ENCODE data around the gene DIPK1A.
A peak's percentile ranks its signal among the peaks of the same experiment; 100 is the strongest.
"Not testable (repeated sequence)": the region's sequence is repeated elsewhere in the genome, so short reads cannot be mapped to it uniquely, and the experiment has no call there.

DIPK1A gene

DNA sequence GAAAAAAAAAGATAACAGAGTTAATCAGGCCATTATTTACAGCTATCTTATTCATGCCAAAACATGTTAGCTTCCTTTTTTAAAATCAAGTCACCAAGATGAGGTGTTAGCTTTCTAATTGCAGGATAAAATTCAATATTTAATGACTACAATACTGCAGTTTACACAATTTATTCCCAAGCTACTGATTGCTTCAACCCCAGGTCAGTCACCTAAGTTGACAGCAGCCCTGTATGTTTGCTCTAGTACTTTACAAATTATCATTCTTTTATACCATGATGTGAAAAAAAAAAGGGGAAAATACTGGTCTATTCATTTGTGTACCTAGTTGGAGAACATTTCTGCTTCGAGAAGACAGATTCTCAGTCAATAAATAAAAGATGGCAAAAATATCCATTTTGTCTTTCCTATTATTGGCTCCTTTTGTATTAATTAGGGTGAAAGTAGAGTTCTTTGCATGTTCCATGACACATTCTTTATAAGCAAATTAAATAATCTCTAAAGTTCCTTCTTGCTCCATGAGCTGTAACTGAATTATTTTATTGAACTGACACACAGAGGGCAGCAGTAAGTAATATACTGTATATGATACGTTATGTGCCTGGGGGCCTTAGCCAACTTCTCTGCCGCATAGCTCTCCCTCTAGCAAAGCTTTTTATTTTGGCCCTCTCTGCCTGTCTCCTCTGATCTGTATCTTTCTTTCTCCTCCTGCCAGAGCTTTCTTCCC, 48.0 kb downstream of the DIPK1A start:
- no peak for DNase-seq

DNA sequence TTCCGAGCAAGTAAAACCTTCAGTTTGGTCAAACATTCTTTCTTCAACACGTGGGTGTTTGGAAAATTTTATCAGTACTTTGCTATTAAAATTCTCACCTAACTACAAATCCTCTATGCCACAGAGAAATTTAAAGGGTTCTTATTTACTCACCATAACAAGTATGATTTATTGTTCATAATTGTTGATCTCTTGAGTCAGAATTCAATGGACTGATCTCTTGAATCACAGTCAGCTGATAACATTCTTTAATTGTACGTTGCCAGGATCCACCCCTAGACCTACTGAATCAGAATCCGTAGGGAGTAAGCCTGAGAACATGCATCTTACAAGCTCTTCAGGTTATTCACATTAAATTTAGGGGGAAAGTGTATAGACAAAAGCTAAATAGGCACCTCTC, 51.2 kb downstream of the DIPK1A start:
- no peak for DNase-seq

DNA sequence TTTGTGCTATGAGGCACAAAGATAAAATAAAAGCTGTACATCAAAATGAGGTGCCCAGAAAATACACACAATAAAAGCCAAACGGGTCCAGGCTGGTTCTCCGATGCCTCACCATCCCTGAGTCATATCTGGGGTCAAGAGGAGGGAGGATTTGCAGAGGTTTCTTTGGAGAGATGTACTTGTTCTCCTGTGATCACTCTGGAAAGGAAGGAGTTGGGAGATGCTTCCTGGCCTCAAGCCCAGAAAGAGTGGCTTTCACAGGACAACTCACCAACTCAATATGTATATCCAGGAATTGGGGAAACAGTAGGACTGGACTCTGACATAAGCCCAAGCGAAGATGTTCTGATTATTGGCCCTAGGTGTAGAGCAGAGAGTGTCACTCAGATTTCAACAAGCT, 51.9 kb downstream of the DIPK1A start:
- DNase-seq: no peak

DNA sequence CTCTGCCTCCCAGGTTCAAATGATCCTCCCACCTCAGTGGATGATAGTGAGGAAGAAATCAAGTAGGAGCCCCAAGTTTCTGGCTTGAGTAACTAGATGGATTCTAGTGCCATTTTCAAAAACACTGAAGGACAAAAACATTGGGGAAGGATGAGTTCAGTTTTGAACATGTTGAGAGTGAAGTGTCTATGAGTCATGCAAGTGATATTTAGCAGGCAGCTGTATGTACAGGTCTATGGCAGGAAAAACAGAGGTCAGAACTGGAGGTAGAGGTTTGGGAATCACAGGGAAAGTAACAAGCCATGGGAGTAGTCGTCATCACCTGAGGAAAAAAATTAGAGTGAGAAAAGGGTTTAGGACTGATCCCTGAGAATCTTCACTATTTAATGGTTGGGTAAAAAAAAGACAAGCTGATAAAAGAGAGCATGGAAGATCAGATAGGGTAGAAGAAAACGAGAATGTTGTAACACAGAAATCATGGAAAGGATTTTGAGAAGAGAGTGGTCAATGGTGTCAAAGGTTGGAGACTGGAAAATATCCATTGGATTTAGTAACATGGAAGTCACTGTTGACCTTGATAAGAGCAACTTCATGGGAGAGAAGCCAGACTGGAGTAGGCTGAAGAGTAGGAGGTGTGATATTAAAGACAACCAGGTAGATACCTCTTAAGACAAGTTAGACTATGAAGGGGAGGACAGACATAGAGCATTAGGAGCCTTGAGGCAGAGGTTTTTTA, 53.1 kb downstream of the DIPK1A start:
- DNase-seq: no peak

DNA sequence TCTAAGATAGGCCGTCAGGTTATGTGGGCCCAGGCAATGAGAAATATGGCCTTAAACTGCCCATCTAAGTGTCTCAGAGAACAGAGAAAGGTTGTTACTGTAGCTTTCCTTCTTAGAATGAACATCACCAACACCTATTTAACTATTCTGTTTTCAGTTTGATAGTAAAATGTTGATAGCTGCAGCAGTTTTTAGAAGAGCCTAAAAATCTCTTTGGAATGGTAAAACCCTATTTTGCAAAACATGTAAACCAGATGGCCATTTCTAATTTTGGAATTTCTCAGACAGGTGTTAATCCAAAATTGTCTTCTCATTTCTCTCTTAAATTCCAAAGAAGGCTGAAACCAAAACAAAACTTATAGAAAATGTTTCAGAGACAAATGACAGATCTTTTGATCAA, 57.5 kb downstream of the DIPK1A start:
- no peak for DNase-seq

DNA sequence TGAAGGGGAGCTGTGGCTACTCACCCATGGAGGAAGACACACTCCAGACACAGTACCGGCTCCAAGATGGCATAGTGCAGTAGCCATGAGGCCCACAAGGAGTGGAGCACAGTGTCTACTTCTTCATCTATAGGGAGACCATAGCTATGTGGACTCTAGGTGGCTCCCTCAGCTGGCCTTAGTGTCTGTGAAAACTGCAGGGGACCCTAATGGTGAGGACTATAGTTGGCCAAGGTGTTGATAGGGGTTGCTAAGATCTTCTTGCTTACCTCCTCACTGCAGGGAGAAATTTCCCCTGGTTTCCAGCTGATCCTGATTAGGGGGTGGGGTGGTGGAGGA, 58.9 kb downstream of the DIPK1A start:
- DNase-seq: no peak

DNA sequence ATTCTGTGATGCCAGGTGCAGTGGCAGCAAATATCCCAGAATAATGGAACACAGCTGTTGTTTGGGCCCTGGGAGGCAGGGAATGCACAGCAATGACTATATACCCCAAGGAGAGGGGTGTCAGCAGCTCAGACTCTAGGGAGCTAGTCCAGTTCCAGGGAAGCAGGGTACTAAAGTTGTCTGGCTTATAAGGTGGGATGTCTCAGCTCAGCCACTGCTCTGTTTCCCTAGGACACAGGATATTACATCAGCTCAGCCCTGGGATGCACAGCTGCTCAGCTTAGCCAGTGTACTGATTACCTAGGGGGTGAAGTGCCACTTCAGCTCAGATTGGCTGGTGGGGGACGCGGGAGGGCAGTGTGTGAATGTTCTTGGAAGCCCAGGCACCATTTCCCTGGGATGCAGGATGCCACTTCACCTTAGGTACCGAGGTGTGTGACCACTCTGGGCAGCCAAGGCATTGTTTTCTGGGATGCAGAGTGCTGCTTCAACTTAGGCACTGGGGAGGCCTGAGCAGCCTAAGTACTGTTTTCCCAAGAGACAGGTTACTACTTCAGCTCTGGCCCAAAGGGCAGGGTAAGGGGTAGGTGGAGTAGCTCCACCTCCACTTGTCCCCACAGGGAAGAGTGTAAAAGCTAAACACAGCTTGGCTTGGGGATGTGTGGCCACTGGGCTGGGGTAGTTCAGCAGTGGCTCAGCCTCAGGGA, 59.4 kb downstream of the DIPK1A start:
- DNase-seq: no peak

DNA sequence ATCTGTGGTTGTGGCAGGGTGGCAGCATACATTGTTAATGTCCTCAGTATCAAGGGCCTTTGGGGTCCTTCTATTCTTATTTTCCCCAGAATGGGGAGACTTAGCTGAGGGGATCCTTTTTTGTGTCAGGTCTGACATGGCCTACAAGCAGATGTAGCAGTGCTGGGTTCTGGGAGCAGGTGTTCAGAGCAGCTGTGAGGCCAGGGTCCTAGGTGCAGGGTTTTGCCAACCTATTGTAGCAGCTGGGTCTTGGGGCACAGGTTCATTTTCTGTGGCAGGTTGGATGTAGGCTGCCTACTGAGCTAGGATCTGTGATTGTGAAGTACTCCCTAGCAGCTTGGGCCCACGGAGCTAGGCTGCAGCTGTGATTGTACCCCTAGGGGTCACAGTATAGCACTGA, 60.1 kb downstream of the DIPK1A start:
- no peak for DNase-seq

DNA sequence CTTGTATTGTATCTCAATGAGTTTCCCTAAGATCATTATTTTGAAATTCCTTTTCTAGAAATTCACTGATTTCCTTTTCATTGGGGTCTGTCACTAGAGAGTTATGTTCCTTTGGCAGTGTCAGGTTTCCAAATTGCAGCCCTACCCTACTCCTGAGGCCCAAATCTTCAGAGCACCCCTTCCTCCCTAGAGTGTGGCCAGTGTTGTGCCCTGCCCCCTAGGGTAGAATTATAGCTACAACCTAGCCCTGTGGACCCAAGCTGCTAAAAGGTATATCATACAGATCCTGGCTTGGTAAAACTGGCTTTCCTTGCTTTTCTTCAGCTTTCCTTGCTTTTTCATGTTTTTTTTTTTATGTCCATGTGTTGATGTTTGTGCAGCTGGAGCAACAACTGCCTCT, 60.7 kb downstream of the DIPK1A start:
- no peak for DNase-seq

DNA sequence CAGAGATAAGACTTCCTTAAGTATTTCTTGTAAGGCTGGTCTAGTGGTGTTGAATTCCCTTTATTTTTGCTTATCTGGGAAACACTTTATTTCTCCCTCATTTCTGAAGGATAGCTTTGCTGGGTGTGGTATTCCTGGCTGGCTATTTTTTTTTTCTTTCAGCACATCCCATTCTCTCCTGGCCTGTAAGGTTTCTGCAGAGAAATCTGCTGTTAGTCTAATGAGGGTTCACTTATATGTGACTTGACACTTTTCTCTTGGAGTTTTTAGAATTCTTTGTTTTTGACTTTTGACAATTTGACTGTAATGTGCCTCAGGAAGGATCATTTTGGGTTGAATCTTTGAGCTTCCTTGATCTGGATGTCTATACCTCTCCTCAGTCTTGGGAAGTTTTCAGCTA, 61.5 kb downstream of the DIPK1A start:
- DNase-seq: no peak

DNA sequence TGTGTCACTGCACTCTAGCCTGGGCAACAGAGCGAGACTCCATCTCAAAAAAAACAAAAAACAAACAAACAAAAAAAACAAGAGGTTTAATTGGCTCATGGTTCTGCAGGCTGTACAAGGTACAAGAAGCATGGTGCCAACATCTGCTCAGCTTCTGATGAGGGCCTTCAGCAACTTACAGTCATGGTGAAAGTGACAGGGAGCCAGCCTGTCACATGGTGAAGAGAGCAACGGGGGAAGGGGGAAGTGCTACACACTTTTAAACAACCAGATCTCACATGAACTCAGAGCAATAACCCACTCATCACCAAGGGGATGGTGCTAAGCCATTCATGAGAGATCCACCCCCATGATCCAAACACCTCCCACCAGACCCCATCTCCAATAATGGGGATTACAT, 63.2 kb downstream of the DIPK1A start:
- DNase-seq: not testable (repeated sequence)

DNA sequence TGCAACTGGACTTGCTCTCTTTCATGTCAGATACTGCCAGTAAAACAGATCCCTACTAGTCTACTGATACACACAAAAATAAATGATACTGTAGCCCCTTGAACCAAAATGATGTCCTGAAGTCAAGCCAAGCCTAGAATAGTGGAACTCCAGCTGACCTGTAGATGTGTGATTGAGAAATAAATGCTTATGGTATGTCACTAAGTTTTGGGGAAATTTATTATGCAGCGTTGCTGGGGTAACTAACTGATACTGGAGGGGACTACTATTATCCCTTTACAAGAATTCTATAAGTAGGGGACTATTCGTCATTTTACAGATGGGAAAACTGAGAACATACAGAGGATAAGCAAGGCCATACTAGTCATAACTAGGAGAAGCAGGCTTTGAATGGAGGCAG, 73.8 kb downstream of the DIPK1A start:
- DNase-seq: no peak

DNA sequence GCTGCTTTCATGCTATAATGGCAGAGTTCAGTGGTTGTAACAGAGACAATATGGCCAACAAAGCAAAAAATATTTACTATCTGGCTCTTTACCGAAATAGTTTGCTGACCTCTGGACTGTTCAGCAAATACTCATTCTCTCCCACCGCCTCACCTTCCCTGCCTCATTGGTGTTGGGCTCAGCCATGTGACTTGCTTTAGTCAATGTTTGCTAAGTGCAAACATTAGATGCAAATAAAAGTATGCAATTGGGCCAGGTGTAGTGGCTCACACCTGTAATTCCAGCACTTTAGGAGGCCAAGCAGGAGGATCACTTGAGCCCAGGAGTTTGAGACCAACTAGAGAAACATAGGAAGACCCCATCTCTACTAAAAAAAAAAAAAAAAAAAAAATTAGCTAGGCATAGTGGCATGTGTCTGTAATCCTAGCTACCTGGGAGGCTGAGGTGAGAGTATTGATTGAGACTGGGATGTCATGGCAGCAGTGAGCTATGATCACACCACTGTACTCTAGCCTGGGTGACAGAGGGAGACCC, 74.3 kb downstream of the DIPK1A start:
- DNase-seq: no peak

DNA sequence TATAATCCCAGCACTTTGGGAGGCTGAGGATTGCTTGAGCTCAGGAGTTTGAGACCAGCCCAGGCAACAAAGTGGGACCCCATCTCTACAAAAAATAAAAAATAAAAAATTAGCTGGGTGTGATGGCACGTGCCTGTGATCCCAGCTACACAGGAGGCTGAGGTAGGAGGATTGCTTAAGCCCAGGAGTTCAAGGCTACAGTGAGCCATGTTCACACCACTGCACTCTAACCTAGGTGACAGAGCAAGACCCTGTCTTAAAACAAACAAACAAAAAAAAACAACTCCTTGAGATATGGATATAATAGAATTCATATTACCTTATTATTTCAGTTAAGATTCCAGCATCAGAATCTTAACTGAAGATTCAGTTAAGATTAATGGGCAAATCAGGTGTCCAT, 77.1 kb downstream of the DIPK1A start:
- DNase-seq: no peak

DNA sequence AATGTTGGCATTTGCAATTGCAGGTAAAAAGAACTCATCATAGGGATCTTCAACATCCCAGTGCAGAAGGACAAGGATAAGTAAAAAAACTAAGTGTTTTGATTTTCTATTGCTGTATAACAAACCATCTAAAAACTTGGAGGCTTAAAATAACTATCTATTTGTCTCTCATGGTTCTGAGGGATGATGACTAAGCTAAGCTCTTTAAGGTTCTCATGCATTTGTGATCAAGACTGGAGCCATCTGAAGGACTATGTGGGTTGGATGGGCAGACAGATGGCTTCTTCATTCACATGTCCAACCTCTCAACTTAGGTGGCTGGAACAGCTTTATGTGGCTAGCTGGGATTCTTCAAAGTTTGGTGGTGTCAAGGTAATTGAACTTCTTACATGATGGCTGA, 78.0 kb downstream of the DIPK1A start:
- no peak for DNase-seq

DNA sequence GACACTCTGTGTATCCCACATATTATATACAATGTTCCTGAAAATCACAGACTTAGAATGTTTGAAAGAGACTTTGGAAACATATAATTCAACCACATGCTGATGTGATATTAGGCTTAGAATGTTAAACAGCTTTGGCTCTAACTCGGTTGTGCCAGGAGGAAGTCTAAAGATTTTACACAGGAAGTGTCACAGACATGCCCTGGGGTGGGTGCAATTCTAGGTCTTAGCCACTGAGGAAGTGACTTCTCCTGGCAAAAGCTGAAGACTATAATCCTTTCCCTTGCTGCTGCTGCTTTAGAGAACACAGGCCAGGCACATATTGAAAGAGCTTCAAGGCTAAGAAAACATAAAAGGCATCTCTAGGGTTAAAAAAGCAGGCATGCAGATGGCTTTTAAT, 78.4 kb downstream of the DIPK1A start:
- DNase-seq: peak; percentile 71

DNA sequence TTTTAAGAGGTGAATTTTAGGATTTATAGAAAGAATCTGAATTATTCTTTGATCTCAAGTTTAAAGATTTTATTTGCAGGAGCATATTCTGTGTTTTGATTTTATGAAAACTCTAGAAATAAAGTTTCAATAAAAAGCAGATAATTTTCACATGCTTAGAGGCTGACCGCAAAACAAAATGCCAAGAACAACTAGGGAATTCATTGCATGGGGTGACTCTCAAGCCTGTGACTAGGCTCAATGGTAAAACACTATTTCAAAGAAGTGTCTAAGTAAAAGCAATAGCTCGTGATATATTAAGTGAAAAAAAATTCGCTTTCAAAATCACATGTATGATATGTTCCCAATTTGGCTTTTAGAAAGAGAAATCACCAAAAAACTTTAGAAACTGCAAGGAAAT, 79.9 kb downstream of the DIPK1A start:
- no peak for DNase-seq

DNA sequence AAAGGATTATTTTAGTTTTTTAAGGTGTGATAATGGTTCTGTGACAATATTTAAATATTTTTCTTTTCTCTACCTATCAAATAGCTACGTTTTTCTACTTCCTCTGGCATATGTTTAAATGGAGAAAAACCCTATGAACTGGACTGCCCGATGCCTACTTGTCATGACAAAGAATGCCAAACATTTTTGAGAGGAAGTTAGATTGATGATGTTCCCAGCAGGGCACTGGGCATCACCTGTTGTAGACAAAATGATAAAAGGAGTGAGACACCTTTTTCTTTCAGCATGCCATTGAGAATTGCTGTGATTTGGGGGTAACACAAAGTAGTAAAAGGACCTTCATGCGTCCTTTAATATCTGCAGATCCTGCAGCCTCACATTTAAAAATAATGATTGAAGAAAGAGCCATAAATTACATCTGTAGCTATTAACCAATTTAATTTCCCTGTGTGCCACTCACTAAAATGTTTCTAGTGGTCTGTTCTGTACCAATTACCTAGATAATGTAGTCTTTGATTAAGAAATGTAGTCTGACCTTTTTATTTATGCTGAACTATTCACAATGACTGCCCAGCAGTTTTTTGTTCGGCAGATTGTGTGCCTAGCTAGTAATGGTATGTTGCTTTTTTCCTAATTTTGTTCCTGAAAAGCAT, 81.8 kb downstream of the DIPK1A start:
- no peak for DNase-seq

DNA sequence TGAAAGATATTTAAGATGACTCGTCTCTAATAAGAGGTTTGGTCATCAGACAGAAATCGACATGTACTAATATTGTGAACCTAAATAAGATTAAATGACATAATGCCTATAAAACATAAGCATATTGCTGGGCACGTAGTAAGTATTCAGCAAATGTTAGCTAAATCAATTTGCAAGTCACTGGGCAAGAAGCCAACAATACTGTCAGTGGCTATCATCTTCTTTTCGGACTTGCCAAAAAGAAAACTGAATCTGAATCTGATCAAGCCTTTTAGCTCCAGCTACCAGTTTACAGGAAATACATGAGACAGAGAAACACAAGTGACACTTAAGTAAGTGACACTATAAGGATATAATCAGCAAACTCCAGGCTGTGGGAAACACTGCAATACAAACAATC, 83.5 kb downstream of the DIPK1A start:
- DNase-seq: peak; percentile 41

DNA sequence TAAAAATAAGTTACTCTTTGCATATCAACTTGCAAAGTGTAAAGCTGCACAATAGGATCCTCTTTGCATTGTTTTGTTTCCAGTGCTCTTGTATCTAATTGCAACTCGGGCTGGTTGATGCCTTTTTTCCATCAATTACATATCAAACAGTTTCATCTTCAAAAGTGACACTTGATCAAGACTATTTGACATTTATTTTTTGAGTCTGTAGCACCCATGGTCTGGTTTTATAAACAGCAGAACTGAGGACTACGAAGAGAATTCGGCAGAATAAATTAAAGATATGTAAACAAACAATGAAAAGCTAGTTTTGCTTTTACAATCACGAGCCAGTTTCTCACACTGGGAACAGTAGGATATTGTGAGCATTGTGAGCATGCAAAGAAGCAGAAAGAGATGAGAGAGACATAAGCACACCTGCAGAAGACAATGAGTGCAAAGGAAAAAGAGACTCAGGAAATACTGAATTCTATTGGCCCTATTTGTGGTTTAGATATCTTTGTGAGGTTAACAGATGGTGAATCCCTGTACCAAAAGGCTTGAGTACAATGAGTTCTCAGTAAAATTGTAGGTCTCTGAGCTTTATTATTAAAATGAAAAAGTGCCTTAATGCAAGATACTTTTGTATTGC, 84.1 kb downstream of the DIPK1A start:
- DNase-seq: peak; percentile 17

DNA sequence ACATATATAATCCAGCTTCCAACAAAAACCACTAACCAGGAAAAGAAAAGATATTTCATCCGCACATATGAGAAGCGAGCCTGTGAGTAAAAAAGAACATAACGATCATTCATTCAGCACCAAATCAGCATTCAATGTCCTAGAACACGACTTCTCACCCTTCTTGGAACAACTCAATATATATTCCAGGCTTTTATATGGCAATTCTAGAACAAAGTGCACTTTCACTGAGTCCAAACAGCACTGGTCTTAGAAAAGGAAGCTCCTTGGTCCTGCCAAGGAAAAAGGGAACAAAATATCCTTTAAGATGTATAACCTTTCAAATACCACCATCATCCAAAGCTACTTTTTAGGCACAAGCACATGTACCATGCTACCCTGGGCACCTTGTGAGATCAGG, 84.9 kb downstream of the DIPK1A start:
- DNase-seq: no peak

DNA sequence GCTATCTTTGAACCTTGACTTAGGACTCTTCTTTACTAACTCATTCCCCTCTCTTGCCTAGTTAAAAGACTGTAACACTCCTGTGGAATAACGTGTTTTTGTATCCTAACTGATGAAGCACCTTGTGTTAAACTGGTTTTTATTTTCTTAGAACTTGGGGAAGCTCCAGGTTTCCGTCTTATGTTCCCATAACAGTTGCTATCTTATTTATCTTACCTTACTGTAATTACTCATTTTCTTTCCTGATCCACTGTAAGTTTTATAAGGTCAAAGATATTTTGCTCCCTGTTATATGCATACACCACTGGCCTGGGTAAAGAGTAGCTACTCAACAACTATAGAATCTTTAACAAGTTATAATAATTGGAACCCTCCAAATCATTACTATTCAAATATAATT, 86.3 kb downstream of the DIPK1A start:
- no peak for DNase-seq

DNA sequence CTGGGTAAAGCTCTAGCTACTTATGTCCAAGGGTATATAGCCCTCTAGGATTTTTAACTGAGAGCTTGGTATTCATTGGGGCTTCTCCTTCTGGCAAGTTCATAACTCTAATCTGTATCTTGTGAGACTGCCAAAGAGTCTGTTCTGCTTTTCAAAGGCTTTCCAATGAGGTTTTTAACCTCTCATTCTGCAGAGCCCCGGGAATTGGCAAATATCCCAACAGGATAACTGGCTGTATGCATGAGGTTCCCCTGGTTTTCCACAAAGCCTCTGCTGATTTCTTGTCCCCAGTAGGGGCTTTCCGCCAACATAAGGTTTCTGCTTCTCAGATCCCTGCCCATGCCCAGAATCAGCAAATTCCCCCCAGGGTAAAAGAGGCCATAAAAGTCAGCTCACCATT, 88.5 kb downstream of the DIPK1A start:
- DNase-seq: no peak
